Eye (tissue), 1 donor: ENCODE results near the gene TWIST2.

Experiments used
- DNase-seq: peaks from one replicate; pipeline ENCODE4 v3.0.0-alpha.2; 2015

Gene TWIST2

DNA sequence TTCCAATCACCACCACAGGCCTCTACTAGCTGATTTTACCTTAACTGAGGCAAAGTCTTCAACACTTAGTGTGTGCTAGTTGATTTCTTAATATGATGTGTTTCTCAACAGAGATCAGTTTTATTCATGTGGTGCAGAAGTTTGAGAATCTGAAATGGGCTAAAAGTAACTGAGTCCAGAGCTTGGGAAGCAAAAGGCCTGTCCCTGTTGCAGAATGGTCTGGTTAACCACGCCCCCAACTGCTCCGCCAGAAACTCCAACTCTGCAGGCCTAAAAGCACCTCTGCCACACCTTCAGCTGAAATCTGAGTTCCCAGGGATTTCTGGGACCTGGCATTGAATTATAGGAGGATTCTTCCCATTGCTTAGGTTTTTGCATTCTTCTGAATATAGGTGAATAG is 44.9 kb downstream of the TWIST2 start:
- no peak for DNase-seq

- DNase-seq = no peak
These were observed 45.6 kb downstream of the TWIST2 start for GRCh38 chr2:238893349-238894000.

DNA sequence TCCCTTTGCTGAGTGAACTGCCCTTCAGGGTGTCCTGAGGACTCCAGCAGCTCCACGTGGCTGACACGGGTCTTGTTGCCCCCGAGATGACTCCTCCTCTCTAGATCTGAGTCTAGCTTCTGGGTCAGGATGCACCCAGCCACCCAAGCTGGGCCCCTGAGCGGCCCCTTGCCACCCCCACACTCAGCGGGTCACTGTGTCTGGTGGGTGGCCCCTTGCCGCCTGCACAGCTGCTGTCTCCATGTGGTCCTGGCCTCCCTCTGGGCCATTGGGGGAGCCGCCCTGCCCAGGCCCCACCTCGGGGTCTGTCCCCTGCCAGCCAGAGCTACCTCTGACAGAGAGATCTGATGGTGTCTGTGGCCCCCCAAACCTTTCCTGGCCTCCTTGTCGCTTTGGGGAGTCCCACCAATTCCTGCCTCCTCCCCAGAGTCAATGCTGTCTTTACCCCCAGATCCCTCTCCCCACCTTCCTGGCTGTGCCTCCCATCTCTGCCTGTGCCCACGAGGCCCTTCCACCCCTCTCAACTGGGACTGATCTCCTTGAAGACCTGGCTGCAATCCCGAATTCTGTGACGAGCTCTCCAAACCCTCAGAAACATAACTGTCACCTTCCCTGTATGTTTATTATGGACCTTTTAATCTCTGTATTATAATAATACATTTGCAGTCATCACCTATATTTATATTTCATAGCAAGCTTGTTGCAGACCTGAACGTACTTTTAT is 46.5 kb downstream of the TWIST2 start:
- no peak for DNase-seq

DNA sequence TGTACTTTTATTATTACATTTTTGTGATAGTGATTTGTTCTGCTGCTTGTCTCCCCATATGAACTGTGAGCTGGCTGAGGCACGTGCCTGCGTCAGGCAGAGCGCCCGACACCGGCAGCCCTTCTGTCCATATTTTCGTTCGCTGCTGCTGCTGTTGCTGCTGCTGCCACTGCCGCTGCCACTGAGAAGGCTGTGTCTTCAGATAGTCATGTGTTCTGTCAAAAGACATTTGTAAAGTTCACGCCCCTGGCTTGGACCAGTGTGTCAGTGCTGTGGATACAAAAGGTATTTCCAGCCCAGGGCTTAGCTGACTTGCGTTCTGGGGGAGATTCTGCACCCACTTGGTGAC is 47.0 kb downstream of the TWIST2 start:
- DNase-seq = peak; percentile 51

GRCh38 chr2:238895361-238895882 is 47.5 kb downstream of the TWIST2 start:
- DNase-seq = no peak

- peak; percentile 75 for DNase-seq
These were observed 48.2 kb downstream of the TWIST2 start for GRCh38 chr2:238895891-238896600.

DNA sequence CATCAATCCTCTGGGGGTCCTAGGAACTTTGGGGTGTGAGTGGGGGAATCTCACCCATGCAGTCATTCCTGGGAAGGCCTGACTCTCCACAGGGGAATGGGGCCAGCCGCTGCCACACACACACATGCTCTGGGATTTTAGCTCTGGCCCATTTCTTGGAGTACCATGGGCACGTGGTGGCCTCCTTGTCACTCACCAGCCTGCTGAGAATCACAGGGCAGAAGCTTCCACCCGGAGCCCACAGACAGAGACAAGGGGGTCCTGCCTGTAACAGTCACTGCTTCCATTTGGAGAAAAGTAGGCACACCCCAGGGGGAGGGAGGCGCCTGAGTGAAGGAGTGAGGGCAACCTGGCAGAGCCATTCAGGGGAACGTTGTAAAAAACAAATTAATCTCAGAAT is 48.8 kb downstream of the TWIST2 start:
- no peak for DNase-seq

DNA sequence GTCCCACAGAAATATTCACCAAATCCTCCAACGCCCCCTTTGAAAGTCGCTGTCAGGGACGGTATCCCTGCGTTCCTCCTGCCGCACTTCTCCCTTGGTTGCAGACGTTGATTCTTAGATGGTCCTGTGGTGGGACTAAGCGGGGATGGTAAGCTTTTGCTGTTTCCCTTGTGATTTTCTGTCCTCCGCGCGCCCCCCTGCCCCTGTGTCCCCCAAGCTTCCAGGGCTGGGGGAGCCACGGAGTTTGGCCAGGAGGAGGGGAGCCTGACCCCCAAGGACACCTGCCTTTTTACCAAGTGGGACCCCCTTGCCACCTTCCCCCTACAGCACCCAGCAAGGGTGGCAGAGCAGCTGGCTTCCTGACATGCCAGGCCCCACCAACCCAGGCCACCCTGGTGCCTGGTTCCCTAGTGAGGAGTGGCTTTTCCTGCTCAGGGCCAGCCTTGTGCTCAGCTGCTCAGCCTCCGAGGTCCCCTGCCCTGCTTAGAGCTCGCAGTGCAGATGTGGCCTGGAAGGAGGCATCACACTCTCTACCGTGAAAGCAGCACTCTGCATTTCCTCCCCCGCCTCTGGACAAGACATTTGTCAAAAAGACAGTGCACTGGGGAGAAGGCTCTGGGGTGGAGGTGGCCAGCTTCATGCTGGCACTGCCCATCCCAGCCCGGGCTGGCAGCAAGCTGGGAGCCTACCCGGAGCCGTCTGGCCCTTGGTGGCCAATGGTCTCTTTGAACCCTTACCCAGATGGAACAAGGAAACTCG is 49.4 kb downstream of the TWIST2 start:
- DNase-seq = peak; percentile 29

- no peak for DNase-seq
These were observed 50.0 kb downstream of the TWIST2 start for GRCh38 chr2:238897911-238898311.

DNA sequence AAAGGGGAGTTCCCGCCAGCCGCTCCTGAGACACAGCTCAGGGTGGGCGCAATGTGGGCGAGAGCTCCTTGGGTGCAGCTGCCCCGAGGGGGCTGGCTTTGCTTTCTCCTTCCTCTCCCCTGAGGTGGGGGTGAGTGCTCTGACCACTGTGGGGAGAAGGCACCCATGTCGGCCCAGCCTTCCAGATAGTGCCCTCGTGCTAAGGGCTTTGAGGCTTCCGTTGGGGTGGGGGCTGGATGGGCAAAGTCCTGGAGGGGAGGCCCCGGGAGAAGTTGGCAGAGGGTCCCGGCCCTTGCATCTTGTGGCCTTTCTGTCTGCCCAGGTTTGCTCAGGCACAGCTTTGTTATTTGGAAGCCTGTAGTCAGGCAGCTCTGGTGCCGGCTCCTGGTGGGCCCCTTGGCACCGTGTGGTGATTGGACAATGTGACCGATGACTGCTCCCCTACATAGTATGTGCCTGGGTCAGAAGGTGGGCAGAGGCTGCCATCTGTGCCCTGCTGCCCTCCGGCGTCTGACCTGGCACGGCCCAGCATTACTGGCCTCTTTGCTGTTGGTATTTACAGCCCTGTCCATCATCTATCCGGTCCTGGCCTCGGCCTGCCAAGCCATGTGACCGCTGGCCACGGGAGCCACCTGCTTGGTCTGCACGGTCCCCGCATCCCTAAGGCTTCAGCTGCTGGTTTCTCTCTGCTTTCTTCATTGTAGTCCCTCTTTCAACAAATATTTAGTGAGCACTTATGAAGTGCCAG is 50.8 kb downstream of the TWIST2 start:
- DNase-seq = no peak

- DNase-seq = no peak
These were observed 51.5 kb downstream of the TWIST2 start for GRCh38 chr2:238899386-238899785.

- no peak for DNase-seq
These were observed 52.6 kb downstream of the TWIST2 start for GRCh38 chr2:238900511-238900910.

DNA sequence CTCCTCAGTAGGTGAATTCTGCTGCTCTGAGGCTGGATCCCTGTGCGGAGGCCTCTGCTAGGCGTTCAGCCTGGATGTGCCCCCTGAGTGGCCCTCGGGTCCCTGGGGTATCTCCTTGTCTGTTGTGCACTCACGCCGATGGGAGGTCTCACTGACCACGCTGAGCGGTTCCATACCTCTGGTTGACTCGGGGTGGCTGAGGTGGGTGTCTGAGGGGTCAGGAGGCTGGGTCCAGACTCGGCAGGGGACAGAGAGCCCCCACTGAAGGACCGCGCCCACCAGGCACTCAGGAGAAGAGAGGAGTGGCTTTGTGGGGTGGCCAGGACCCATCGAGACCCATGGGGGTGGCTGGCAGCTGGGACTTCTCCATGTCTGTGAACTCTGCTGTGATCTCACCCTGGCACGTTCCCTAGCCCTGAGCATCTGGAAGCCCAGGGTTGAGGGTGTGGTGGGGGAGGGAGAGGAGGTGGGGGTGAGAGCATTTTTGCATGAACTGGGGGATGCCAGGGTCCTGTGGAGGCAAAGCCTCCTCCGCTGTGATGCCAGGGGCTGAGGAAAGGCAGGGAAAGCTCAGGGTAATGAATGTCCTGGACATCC is 53.7 kb downstream of the TWIST2 start:
- no peak for DNase-seq

DNA sequence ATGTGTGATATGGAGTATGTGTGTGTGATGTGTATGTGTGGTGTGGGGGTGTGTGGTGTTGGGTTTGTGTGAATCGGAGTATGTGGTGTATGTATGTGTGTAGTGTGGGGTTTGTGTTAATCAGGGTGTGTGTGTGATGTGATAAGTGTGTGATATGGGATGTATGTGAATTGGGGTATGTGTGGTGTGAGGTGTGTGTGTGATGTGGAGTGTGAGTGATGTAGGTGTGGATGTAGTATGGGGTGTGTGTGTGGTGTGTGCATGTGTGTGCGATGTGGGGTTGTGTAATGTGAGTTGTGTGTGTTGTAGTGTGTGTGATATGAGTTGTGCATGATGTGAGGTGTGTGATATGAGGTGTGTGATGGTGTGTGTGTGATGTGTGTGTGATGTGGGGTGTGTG is 54.4 kb downstream of the TWIST2 start:
- DNase-seq = no peak

- DNase-seq = no peak
These were observed 55.3 kb downstream of the TWIST2 start for GRCh38 chr2:238903141-238903540.

- DNase-seq = no peak
These were observed 56.3 kb downstream of the TWIST2 start for GRCh38 chr2:238904177-238904576.

DNA sequence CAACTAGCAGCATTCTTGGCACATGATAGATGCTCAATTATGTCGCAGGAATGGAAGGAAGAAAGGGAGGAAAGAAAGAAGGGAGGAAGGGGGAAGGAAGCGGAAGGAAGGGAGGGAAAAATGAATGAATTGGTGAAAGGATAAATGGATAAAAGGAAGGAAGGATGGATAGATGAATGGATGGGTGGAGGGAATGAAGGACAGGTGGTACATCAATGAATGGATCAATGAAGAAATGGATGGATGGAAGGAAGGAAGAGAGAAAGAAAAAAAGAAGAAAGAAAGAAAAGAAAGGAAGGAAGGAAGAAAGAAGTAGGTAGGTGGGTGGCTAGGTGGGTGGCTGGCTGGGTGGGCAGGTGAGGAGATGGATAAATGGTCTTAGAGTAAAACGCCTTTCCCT is 56.8 kb downstream of the TWIST2 start:
- no peak for DNase-seq

GRCh38 chr2:238905224-238905623 is 57.3 kb downstream of the TWIST2 start:
- no peak for DNase-seq

DNA sequence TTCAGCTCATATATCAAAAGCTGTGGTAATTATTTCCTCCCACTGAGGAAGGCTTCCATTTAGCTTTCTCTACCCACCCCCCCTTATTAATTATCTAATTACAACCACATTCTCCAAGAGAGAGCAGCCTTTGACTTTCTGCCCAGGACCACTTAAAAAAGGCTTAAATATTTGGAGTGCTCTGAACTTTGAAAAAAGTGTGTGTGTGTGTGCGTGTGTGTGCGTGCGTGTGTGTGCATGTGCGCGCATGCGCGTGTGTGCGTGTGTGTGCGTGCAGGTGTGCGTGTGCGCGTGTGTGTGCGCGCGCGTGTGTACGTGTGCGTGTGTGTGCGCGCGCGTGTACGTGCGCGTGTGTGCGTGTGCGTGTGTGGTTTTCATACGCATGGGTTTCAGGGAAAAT is 57.8 kb downstream of the TWIST2 start:
- peak; percentile 45 for DNase-seq

- DNase-seq = no peak
These were observed 58.5 kb downstream of the TWIST2 start for GRCh38 chr2:238906254-238906935.

DNA sequence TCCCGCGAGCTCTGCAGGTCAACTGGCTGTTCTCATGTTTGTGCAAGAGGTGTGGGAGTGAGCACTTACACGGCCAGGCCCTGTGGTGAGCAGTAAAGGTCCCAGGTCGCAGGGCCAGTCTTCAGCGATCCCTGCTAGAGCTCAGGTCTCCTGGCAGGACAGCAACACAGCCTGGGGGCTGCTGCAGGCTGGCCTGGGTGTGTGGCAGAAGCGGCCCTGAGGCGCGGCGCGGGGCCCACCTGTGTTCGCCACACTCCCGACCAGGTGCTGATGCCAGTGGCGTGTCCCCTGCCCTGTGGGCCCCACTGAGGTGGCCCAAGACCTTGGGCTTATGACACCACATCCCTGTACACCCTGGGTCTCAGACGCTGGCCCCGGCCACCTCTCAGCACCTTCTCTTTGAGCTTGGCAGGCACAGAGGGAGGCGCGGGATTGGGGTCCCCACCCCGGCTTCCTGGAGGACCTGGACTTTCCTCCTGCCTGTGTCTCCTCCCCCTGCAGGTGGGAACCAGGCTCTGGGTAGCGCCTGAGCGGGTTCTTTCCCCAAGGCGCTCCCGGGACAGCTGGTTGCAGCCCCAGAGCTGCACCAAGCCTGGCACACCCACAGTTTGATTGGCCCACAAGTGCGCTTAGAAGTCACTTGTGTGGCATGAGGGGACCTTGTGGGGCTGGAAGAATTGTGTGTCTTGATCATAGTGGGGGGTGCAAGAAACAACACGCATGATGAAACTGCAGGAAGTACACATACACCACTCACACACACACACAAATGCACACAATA is 59.2 kb downstream of the TWIST2 start:
- no peak for DNase-seq
